Body of pancreas (tissue), 4 donors: ENCODE results near the gene SLC35D3. TPM values are rescaled to one million over a fixed set of nuclear protein-coding genes. Genes with fewer than 3 reads are reported as not detected.
A peak's percentile ranks its signal among the peaks of the same experiment; 100 is the strongest.

Source experiments
- ATAC-seq: fragments of 150-250 bp; one replicate; pipeline ENCODE4 v1.9.1; 2016
- DNase-seq, 4 donors: peaks; one replicate each; pipeline ENCODE4 v3.0.0-alpha.2; 2019
- H3K27ac ChIP-seq, 4 donors: fragments of 200-600 bp; sonication (generic); 1 replicate in 3 of 4; 2 replicates in 1 of 4; pipeline versions ENCODE4 v1.5.1 to v1.6.1; 2016 to 2019; ENCODE audit warnings: mild to moderate bottlenecking in 1 of 4, mixed read lengths in 1 of 4, moderate library complexity in 1 of 4
- H3K27me3 ChIP-seq, 2 donors: fragments of 200-600 bp; sonication (generic); one replicate each; pipeline ENCODE4 v1.6.0; 2016; ENCODE audit warnings: mild to moderate bottlenecking in 1 of 2
- H3K36me3 ChIP-seq, 2 donors: fragments of 200-600 bp; sonication (generic); replicated peaks in 1 of 2; 2 replicates each; pipeline ENCODE4 v1.5.1; 2016; ENCODE audit warnings: low read depth in 2 of 2; ENCODE audit not compliant: insufficient read depth in 1 of 2
- H3K4me1 ChIP-seq: fragments of 200-600 bp; sonication (generic); one replicate; pipeline ENCODE4 v1.6.0; 2016
- H3K4me3 ChIP-seq, 2 donors: fragments of 200-600 bp; sonication (generic); 1 replicate in 1 of 2; 2 replicates in 1 of 2; pipeline ENCODE4 v1.5.1; 2016 to 2019
- H3K9me3 ChIP-seq, 3 donors: fragments of 200-600 bp; sonication (generic); 1 replicate in 2 of 3; 2 replicates in 1 of 3; pipeline ENCODE4 v1.5.1; 2016
- CTCF ChIP-seq, 7 experiments: fragments of 450-650 bp in 4 of 7; fragments of 200-600 bp in 3 of 7; sonication (generic) in 3 of 7; IDR thresholded peaks; one replicate each; pipeline ENCODE4 v1.5.1; 2016 to 2019; ENCODE audit warnings: antibody characterized with exemption in 7 of 7
- POLR2A ChIP-seq, 3 donors: fragments of 450-650 bp; IDR thresholded peaks; one replicate each; pipeline ENCODE4 v1.6.1; 2016; ENCODE audit warnings: antibody characterized with exemption in 3 of 3, mild to moderate bottlenecking in 2 of 3
- WGBS, 2 donors: methylation state at CpG; one replicate each; pipeline ENCODE4 v1.1.5; 2017; 5-methylcytosine and 5-hydroxymethylcytosine counted together
- intact Hi-C: fragments of 100-400 bp; cut with DNase I; formaldehyde crosslinking; loops from one replicate; pipeline ENCODE4 v1.15.1; 2023
- total RNA-seq, 2 donors: library from RNA; depleted of rRNA; stranded (reverse); fragments of >200 nt; gene quantifications; one replicate each; pipeline ENCODE4 v1.1.0, GENCODE V29; 2016

Gene SLC35D3
- total RNA-seq, 2 donors from 2014 or later = not detected

GRCh38 chr6:136967876-136968752, 46.0 kb downstream of the SLC35D3 start:
- Histone ChIP-seq H3K27me3 (no peaks in the 10 kb centered on the region), H3K4me1 (peaks cover 6% of the 10 kb centered on the region)

GRCh38 chr6:136968837-136969236, 46.7 kb downstream of the SLC35D3 start:
- H3K36me3 ChIP-seq = no peaks in the 10 kb centered on the region
- DNase-seq (peak; percentile 20 to 65 (median 32)), ATAC-seq (no peak)
- no peak overlapping the region for H3K27ac ChIP-seq
- H3K4me3 ChIP-seq = no peak overlapping the region
- no peaks in the 10 kb centered on the region for H3K27me3 ChIP-seq
- no peaks in the 10 kb centered on the region for H3K9me3 ChIP-seq
- intact Hi-C loops = no loop called here
- peaks cover 6% of the 10 kb centered on the region for H3K4me1 ChIP-seq
- TF ChIP-seq CTCF (IDR thresholded peaks at IDR 0.05) = no peak
- WGBS, 2 donors = 34 to 39% methylated on average over 7 of the region's 7 CpGs

More at GRCh38 chr6:136967876-136968752, 46.0 kb downstream of the SLC35D3 start:
- H3K36me3 ChIP-seq = no peaks in the 10 kb centered on the region
- H3K27ac ChIP-seq = no peak overlapping the region
- ATAC-seq (peak; percentile 88), DNase-seq (peak; percentile 79 to 86 (median 82))
- no peaks in the 10 kb centered on the region for H3K9me3 ChIP-seq
- WGBS, 2 donors = 47 to 49% methylated on average over 19 of the region's 19 CpGs
- intact Hi-C loops = no loop called here
- TF ChIP-seq POLR2A (IDR thresholded peaks at IDR 0.05) = no peak
- peak; percentile 24 to 82 (median 72) for TF ChIP-seq CTCF (IDR thresholded peaks at IDR 0.05)
- H3K4me3 ChIP-seq = no peak overlapping the region

- no peak for DNase-seq
- intact Hi-C loops = no loop called here
- no peak for TF ChIP-seq CTCF (IDR thresholded peaks at IDR 0.05)
- no peak for TF ChIP-seq POLR2A (IDR thresholded peaks at IDR 0.05)
- Histone ChIP-seq H3K9me3 (no peaks in the 10 kb centered on the region), H3K27me3 (no peaks in the 10 kb centered on the region), H3K27ac (no peak overlapping the region), H3K4me1 (peaks cover 6% of the 10 kb centered on the region), H3K36me3 (no peaks in the 10 kb centered on the region), H3K4me3 (no peak overlapping the region)
- ATAC-seq = no peak
- 68 to 71% methylated on average over 5 of the region's 5 CpGs for WGBS, 2 donors
Measured at GRCh38 chr6:136969433-136969832, 47.3 kb downstream of the SLC35D3 start.

- no peak overlapping the region for H3K4me3 ChIP-seq
- H3K9me3 ChIP-seq = no peaks in the 10 kb centered on the region
- no peak for TF ChIP-seq CTCF (IDR thresholded peaks at IDR 0.05)
- no peak for TF ChIP-seq POLR2A (IDR thresholded peaks at IDR 0.05)
- no peak overlapping the region for H3K27ac ChIP-seq
- no peaks in the 10 kb centered on the region for H3K27me3 ChIP-seq
- no peaks in the 10 kb centered on the region for H3K36me3 ChIP-seq
- DNase-seq (peak in 2 of 4 donors; percentile 30 to 52), ATAC-seq (peak; percentile 25)
- H3K4me1 ChIP-seq = peaks cover 6% of the 10 kb centered on the region
- WGBS, 2 donors = 91% methylated on average over 4 of the region's 4 CpGs
- intact Hi-C loops = no loop called here
Measured at GRCh38 chr6:136969930-136970329, 47.8 kb downstream of the SLC35D3 start.
